ENCODE data around the gene FOXK1.

The FOXK1 gene

DNA sequence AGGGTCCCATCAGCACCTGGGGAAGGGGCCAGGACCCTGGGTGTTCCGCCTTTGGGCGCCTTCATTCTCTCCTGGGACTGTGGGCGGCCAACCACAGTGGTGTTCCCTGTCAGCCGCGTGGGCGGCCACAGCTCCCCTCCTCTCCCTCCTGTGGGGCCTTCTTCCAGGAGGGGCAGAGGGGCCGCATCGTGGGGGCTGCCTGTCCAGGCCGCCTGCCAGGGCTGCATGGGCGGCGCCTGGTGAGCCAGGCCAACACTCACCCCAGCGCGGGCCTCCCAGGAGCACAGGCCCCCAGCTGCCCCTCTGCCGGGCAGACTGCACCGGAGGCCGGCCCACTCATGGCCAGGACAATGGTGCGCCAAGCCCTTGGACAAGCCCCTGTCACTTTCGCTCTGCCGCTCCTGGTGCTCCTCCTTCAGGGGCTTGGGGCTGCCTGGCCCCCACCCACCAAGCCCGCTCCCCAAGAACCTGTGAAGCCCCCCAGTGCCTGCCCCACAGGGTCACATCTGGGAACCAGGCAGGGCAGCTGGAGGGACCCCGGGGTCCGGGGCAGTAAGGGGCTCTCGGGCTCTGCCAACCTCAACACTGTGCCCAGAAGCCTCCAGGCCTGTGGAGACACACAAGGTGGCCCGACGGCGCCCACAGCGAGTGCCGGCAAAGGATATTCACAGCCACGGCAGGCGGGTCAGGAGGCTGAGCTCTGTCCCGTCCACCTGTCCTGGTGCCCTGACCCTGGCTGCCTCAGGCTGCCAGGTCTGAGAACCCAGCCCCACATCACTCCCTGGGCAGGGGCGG lies 136.1 kb downstream of the FOXK1 start:
- Histone ChIP-seq H3K9me3 (ENCODE audit: insufficient read depth, low read depth, low read length) (no peaks in the 10 kb centered on the region), H3K4me3 (ENCODE audit: low read length) (no peak overlapping the region), H3K36me3 (ENCODE audit: insufficient read depth, low read length) (no peaks in the 10 kb centered on the region), H3K27ac (ENCODE audit: low read depth, low read length) (no peak overlapping the region), H3K4me1 (ENCODE audit: insufficient read depth, low read length) (no peaks in the 10 kb centered on the region), H3K9ac (ENCODE audit: low read depth, low read length) (no peak overlapping the region), H3K27me3 (ENCODE audit: insufficient read depth, low read length) (no peaks in the 10 kb centered on the region)
- 93% methylated on average over 31 of the region's 32 CpGs for WGBS

DNA sequence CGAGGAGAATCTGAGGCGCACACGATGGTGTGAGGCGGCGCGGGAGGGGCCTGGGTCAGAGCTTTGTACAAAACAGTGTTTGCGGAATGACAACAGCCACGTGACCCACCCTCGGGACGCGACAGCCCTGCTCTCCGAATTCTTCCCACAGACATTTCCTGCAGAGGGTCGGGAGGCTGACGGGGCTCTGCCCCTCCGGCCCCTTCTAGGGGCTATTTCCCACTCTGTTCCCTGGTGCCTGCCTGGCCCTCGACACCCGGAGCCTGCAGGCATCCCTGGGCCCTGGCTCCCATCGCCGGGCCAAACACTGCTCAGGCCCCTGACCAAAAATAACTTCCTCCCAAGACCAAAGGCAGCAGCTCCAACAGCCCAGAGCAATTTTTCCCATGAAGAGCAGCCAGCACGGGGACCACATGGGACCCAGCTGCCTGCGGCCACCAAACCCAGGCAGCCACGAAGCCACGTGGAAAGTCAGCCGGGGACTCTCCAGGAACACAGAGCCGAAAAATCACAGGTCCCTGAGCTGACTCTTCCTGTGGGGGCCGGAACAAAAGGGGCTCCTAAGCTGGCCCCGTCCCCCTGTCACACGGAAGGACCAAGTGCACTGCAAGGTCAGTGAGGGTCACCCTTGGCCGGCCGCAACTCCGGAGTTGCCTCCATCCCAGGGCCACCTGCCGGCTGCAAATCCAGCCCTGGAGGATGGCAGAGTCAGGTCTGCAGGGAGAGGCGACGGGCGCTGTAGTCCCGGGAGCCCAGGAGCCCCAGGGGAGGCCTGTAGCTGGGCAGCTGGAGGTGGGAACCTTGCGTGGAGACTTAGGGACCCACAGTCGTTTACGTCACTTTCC lies 137.7 kb downstream of the FOXK1 start:
- H3K27ac ChIP-seq (ENCODE audit: low read depth, low read length) = no peak overlapping the region
- H3K4me1 ChIP-seq (ENCODE audit: insufficient read depth, low read length) = no peaks in the 10 kb centered on the region
- H3K36me3 ChIP-seq (ENCODE audit: insufficient read depth, low read length) = no peaks in the 10 kb centered on the region
- 93% methylated on average over 39 of the region's 39 CpGs for WGBS
- H3K4me3 ChIP-seq (ENCODE audit: low read length) = no peak overlapping the region
- no peaks in the 10 kb centered on the region for H3K9me3 ChIP-seq (ENCODE audit: insufficient read depth, low read depth, low read length)
- no peak overlapping the region for H3K9ac ChIP-seq (ENCODE audit: low read depth, low read length)
- no peaks in the 10 kb centered on the region for H3K27me3 ChIP-seq (ENCODE audit: insufficient read depth, low read length)

DNA sequence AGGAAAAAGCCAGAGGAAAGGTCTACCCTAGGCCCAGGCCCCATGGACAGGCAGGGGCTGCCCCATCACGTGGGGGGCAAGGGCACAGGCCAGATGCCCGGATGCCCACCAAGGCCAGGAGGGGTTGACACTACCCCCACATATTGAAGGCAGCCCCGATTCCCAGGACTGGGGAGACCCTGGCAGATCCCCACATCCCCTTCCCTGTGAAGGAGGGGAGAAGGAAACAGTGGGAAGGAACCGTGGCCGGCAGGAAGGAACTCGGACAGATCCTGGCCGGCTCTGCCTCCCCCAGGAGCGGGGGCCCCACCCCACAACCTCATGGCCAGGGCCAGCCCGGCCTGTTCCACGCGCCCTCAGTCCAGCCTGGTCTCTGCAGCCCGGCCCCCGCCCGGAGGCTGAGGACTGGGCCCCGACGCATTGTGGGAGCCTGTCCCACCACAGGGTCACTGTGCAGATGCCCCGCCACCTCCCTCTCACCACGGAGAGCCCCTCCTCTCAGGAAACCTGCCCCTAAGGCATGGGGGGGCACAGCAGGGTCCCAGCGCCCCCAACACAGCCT lies 138.4 kb downstream of the FOXK1 start:
- no peaks in the 10 kb centered on the region for H3K36me3 ChIP-seq (ENCODE audit: insufficient read depth, low read length)
- H3K4me1 ChIP-seq (ENCODE audit: insufficient read depth, low read length) = no peaks in the 10 kb centered on the region
- H3K9ac ChIP-seq (ENCODE audit: low read depth, low read length) = no peak overlapping the region
- H3K27ac ChIP-seq (ENCODE audit: low read depth, low read length) = no peak overlapping the region
- no peaks in the 10 kb centered on the region for H3K9me3 ChIP-seq (ENCODE audit: insufficient read depth, low read depth, low read length)
- H3K4me3 ChIP-seq (ENCODE audit: low read length) = no peak overlapping the region
- H3K27me3 ChIP-seq (ENCODE audit: insufficient read depth, low read length) = no peaks in the 10 kb centered on the region
- WGBS = 92% methylated on average over 18 of the region's 19 CpGs

Measured in HUES64 (cell line).